ENCODE results near the gene TMEM245.

TMEM245 gene

DNA sequence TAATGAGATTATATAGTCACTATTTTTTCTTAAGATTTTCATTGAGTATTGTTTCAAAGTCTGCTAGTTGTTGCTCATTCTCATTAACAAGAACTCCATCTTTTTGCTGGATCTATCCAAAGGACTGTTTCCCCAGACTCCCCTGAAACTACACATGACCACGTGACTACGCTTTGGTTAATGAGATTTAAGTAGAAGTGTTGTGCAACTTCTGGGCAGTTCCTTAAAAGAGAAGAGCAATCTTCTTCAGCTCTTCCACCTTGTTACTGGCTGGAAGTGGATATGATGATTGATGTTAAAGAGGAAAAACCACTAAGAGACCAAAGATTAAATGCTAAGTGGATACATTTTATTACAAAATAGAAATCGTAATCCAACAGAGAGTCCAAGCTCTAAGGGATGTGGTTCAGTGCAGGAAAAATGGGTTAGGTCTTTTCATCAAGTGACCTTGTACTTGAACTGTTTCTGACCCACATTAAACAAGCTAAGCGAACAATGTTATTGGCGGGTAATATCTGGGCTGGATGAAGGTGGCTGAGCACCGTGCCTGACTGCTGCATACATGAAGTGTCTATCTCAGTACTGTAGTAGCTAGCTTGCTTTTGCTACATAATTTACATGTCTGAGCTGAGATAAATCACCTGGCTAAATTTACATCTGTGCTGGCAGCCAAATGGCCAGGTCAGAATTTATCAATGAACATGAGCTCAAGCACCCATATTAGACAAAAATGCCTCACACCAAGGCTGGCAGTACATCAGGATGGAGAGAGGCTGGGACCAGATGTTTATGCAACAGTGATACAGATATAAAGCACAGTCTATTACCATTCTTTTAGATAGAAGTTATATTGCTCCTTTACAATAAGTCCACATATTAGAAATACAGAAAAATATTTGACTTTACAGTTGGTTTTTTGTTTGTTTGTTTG lies 98.9 kb downstream of the TMEM245 start:
- DNase-seq, result no peak

DNA sequence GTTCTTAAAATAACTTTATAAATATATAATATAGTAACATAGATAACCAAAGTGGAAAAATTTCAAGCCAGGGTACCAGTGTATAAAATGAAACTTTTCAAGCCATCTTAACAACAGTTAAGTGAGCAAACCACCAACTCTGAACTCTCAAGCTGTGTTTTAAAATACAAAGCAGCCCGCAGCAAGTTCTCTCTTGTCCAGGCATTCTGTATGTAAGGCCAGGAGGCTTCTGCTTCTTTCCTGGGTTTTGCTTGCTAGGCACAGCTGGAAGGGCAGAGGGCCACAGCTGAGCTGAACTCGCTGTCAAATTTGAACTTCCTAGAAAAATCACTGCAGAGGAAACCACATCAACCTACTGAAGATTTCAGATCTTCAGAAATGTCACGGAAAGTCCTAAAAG lies 99.6 kb downstream of the TMEM245 start:
- Histone ChIP-seq H3K9me3 (ENCODE audit: control extremely low read depth in 1 of 5, control insufficient read depth in 4 of 5, insufficient read depth in 2 of 5, low read depth in 1 of 5, low read length in 4 of 5) (no peaks in the 10 kb centered on the region), H3K27me3 (replicated peaks in 2 of 5; ENCODE audit: control insufficient read depth in 4 of 5, insufficient read depth in 5 of 5, low read length in 4 of 5) (no peaks in the 10 kb centered on the region), H3K4me3 (ENCODE audit: control insufficient read depth in 1 of 7, extremely low read depth in 1 of 7, insufficient read depth in 4 of 7, low read depth in 2 of 7, low read length in 6 of 7) (no peak overlapping the region), H3K36me3 (ENCODE audit: control insufficient read depth in 4 of 4, insufficient read depth in 4 of 4, low read length in 3 of 4) (peaks cover 2 to 21% (median 14%) of the 10 kb centered on the region in 4 experiments), H3K4me1 (ENCODE audit: control extremely low read depth in 1 of 4, control insufficient read depth in 4 of 4, insufficient read depth in 4 of 4, low read length in 3 of 4) (no peaks in the 10 kb centered on the region), H3K27ac (ENCODE audit: insufficient read depth in 1 of 2, low read depth in 1 of 2, low read length in 2 of 2, poor library complexity in 1 of 2, severe bottlenecking in 2 of 2) (no peak overlapping the region)
- WGBS (ENCODE audit: insufficient coverage), result 100% methylated on average over 2 of the region's 3 CpGs
- POLR2A ChIA-PET, result no interaction called here
- CTCF ChIA-PET, result no interaction called here
- no peak for DNase-seq

More for the DNA sequence above, 98.9 kb downstream of the TMEM245 start:
- CTCF ChIA-PET, result no interaction called here
- WGBS (ENCODE audit: insufficient coverage), result 100% methylated on average over 3 of the region's 6 CpGs
- Histone ChIP-seq H3K9me3 (ENCODE audit: control extremely low read depth in 1 of 5, control insufficient read depth in 4 of 5, insufficient read depth in 2 of 5, low read depth in 1 of 5, low read length in 4 of 5) (no peaks in the 10 kb centered on the region), H3K4me1 (ENCODE audit: control extremely low read depth in 1 of 4, control insufficient read depth in 4 of 4, insufficient read depth in 4 of 4, low read length in 3 of 4) (no peaks in the 10 kb centered on the region), H3K4me3 (ENCODE audit: control insufficient read depth in 1 of 7, extremely low read depth in 1 of 7, insufficient read depth in 4 of 7, low read depth in 2 of 7, low read length in 6 of 7) (no peak overlapping the region), H3K27ac (ENCODE audit: insufficient read depth in 1 of 2, low read depth in 1 of 2, low read length in 2 of 2, poor library complexity in 1 of 2, severe bottlenecking in 2 of 2) (no peak overlapping the region), H3K27me3 (replicated peaks in 2 of 5; ENCODE audit: control insufficient read depth in 4 of 5, insufficient read depth in 5 of 5, low read length in 4 of 5) (no peaks in the 10 kb centered on the region), H3K36me3 (ENCODE audit: control insufficient read depth in 4 of 4, insufficient read depth in 4 of 4, low read length in 3 of 4) (peaks cover 2 to 28% (median 14%) of the 10 kb centered on the region in 4 experiments)
- POLR2A ChIA-PET, result no interaction called here

GRCh38 chr9:109019420-109019819 lies 100.3 kb downstream of the TMEM245 start:
- no CpG with 5 or more reads among the region's 3 CpGs for WGBS (ENCODE audit: insufficient coverage)
- no peaks in the 10 kb centered on the region for H3K27me3 ChIP-seq (replicated peaks in 2 of 5; ENCODE audit: control insufficient read depth in 4 of 5, insufficient read depth in 5 of 5, low read length in 4 of 5)
- H3K27ac ChIP-seq (ENCODE audit: insufficient read depth in 1 of 2, low read depth in 1 of 2, low read length in 2 of 2, poor library complexity in 1 of 2, severe bottlenecking in 2 of 2), result no peak overlapping the region
- peaks cover 2 to 19% (median 14%) of the 10 kb centered on the region in 4 experiments for H3K36me3 ChIP-seq (ENCODE audit: control insufficient read depth in 4 of 4, insufficient read depth in 4 of 4, low read length in 3 of 4)
- H3K9me3 ChIP-seq (ENCODE audit: control extremely low read depth in 1 of 5, control insufficient read depth in 4 of 5, insufficient read depth in 2 of 5, low read depth in 1 of 5, low read length in 4 of 5), result no peaks in the 10 kb centered on the region
- DNase-seq, result no peak
- no peak overlapping the region for H3K4me3 ChIP-seq (ENCODE audit: control insufficient read depth in 1 of 7, extremely low read depth in 1 of 7, insufficient read depth in 4 of 7, low read depth in 2 of 7, low read length in 6 of 7)
- ChIA-PET CTCF (no interaction called here), POLR2A (no interaction called here)
- no peaks in the 10 kb centered on the region for H3K4me1 ChIP-seq (ENCODE audit: control extremely low read depth in 1 of 4, control insufficient read depth in 4 of 4, insufficient read depth in 4 of 4, low read length in 3 of 4)

DNA sequence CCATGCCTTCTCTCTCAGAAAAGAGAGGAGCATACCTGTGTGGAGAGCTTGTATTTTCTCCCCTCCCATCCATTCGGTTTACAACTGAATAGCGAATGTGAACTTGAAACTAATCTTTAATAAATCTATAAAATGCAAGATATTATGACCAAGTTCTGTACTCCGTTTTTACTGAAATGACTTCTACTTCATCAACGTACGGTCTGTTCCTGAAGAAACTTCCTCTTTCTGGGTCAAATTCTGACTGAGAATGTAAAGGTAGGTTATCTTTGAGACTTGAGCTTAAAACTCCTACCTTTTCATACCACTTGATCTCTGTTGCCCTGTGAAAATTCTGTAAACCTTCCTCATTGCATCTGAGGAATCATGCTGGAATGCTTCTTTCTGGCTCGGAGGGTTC lies 102.3 kb downstream of the TMEM245 start:
- H3K27ac ChIP-seq (ENCODE audit: insufficient read depth in 1 of 2, low read depth in 1 of 2, low read length in 2 of 2, poor library complexity in 1 of 2, severe bottlenecking in 2 of 2), result no peak overlapping the region
- ChIA-PET CTCF (interaction anchor here (0.9 kb wide), 1 partner anchor 58 kb away, joined by 3 read pairs; no protein-coding TSS in a partner anchor), POLR2A (no interaction called here)
- no peaks in the 10 kb centered on the region for H3K27me3 ChIP-seq (replicated peaks in 2 of 5; ENCODE audit: control insufficient read depth in 4 of 5, insufficient read depth in 5 of 5, low read length in 4 of 5)
- peaks cover 0 to 7% (median 6%) of the 10 kb centered on the region in 4 experiments for H3K4me1 ChIP-seq (ENCODE audit: control extremely low read depth in 1 of 4, control insufficient read depth in 4 of 4, insufficient read depth in 4 of 4, low read length in 3 of 4)
- H3K36me3 ChIP-seq (ENCODE audit: control insufficient read depth in 4 of 4, insufficient read depth in 4 of 4, low read length in 3 of 4), result peaks cover 2 to 18% (median 13%) of the 10 kb centered on the region in 4 experiments
- 100% methylated on average over 1 of the region's 6 CpGs for WGBS (ENCODE audit: insufficient coverage)
- DNase-seq, result peak in 1 of 3 donors; percentile 6
- H3K9me3 ChIP-seq (ENCODE audit: control extremely low read depth in 1 of 5, control insufficient read depth in 4 of 5, insufficient read depth in 2 of 5, low read depth in 1 of 5, low read length in 4 of 5), result no peaks in the 10 kb centered on the region
- no peak overlapping the region for H3K4me3 ChIP-seq (ENCODE audit: control insufficient read depth in 1 of 7, extremely low read depth in 1 of 7, insufficient read depth in 4 of 7, low read depth in 2 of 7, low read length in 6 of 7)

DNA sequence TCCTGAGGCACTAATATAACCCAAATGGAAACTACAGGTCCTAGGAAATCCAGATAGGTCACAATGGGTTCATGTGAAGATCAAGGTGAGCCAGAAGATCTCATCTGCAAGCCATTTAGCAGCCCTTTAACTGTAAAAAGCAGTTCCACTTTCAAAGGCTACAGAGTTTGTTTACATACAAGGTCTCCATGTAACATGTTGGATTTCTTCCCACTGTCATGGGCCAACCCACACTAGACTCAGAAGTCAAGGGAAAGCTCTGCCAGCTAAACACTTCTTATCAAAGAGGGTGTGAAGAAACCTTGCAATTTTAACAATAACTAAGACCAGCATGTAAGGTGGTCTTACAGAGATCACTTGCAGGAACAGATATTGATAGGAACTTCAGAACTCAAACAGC lies 102.7 kb downstream of the TMEM245 start:
- Histone ChIP-seq H3K4me1 (ENCODE audit: control extremely low read depth in 1 of 4, control insufficient read depth in 4 of 4, insufficient read depth in 4 of 4, low read length in 3 of 4) (peaks cover 3 to 12% (median 10%) of the 10 kb centered on the region in 4 experiments), H3K36me3 (ENCODE audit: control insufficient read depth in 4 of 4, insufficient read depth in 4 of 4, low read length in 3 of 4) (peaks cover 2 to 18% (median 13%) of the 10 kb centered on the region in 4 experiments), H3K27ac (ENCODE audit: insufficient read depth in 1 of 2, low read depth in 1 of 2, low read length in 2 of 2, poor library complexity in 1 of 2, severe bottlenecking in 2 of 2) (no peak overlapping the region), H3K9me3 (ENCODE audit: control extremely low read depth in 1 of 5, control insufficient read depth in 4 of 5, insufficient read depth in 2 of 5, low read depth in 1 of 5, low read length in 4 of 5) (no peaks in the 10 kb centered on the region), H3K4me3 (ENCODE audit: control insufficient read depth in 1 of 7, extremely low read depth in 1 of 7, insufficient read depth in 4 of 7, low read depth in 2 of 7, low read length in 6 of 7) (no peak overlapping the region), H3K27me3 (replicated peaks in 2 of 5; ENCODE audit: control insufficient read depth in 4 of 5, insufficient read depth in 5 of 5, low read length in 4 of 5) (no peaks in the 10 kb centered on the region)
- DNase-seq, result no peak
- CTCF ChIA-PET, result no interaction called here
- POLR2A ChIA-PET, result no interaction called here

GRCh38 chr9:109016132-109016531 lies 103.6 kb downstream of the TMEM245 start:
- H3K27ac ChIP-seq (ENCODE audit: insufficient read depth in 1 of 2, low read depth in 1 of 2, low read length in 2 of 2, poor library complexity in 1 of 2, severe bottlenecking in 2 of 2), result no peak overlapping the region
- peaks cover 0 to 6% (median 0%) of the 10 kb centered on the region in 5 experiments for H3K27me3 ChIP-seq (replicated peaks in 2 of 5; ENCODE audit: control insufficient read depth in 4 of 5, insufficient read depth in 5 of 5, low read length in 4 of 5)
- ChIA-PET CTCF (no interaction called here), POLR2A (no interaction called here)
- WGBS (ENCODE audit: insufficient coverage), result no CpG with 5 or more reads among the region's 1 CpG
- no peaks in the 10 kb centered on the region for H3K9me3 ChIP-seq (ENCODE audit: control extremely low read depth in 1 of 5, control insufficient read depth in 4 of 5, insufficient read depth in 2 of 5, low read depth in 1 of 5, low read length in 4 of 5)
- H3K36me3 ChIP-seq (ENCODE audit: control insufficient read depth in 4 of 4, insufficient read depth in 4 of 4, low read length in 3 of 4), result peaks cover 2 to 17% (median 13%) of the 10 kb centered on the region in 4 experiments
- H3K4me1 ChIP-seq (ENCODE audit: control extremely low read depth in 1 of 4, control insufficient read depth in 4 of 4, insufficient read depth in 4 of 4, low read length in 3 of 4), result peaks cover 9 to 19% (median 14%) of the 10 kb centered on the region in 4 experiments
- no peak overlapping the region for H3K4me3 ChIP-seq (ENCODE audit: control insufficient read depth in 1 of 7, extremely low read depth in 1 of 7, insufficient read depth in 4 of 7, low read depth in 2 of 7, low read length in 6 of 7)
- no peak for DNase-seq

GRCh38 chr9:109014608-109015280 lies 105.0 kb downstream of the TMEM245 start:
- DNase-seq, result no peak
- Histone ChIP-seq H3K9me3 (ENCODE audit: control extremely low read depth in 1 of 5, control insufficient read depth in 4 of 5, insufficient read depth in 2 of 5, low read depth in 1 of 5, low read length in 4 of 5) (no peaks in the 10 kb centered on the region), H3K27ac (ENCODE audit: insufficient read depth in 1 of 2, low read depth in 1 of 2, low read length in 2 of 2, poor library complexity in 1 of 2, severe bottlenecking in 2 of 2) (no peak overlapping the region), H3K27me3 (replicated peaks in 2 of 5; ENCODE audit: control insufficient read depth in 4 of 5, insufficient read depth in 5 of 5, low read length in 4 of 5) (peaks cover 0 to 7% (median 0%) of the 10 kb centered on the region in 5 experiments), H3K4me3 (ENCODE audit: control insufficient read depth in 1 of 7, extremely low read depth in 1 of 7, insufficient read depth in 4 of 7, low read depth in 2 of 7, low read length in 6 of 7) (no peak overlapping the region), H3K4me1 (ENCODE audit: control extremely low read depth in 1 of 4, control insufficient read depth in 4 of 4, insufficient read depth in 4 of 4, low read length in 3 of 4) (peaks cover 9 to 24% (median 14%) of the 10 kb centered on the region in 4 experiments), H3K36me3 (ENCODE audit: control insufficient read depth in 4 of 4, insufficient read depth in 4 of 4, low read length in 3 of 4) (peaks cover 2 to 11% (median 7%) of the 10 kb centered on the region in 4 experiments)
- POLR2A ChIA-PET, result no interaction called here
- CTCF ChIA-PET, result interaction anchor here (1.2 kb wide), 1 partner anchor 17 kb away, joined by 3 read pairs; no protein-coding TSS in a partner anchor
- WGBS (ENCODE audit: insufficient coverage), result 98% methylated on average over 7 of the region's 7 CpGs
